Measurements from ENCODE around the gene TMEM196. TPM values are rescaled to one million over a fixed set of nuclear protein-coding genes. Genes with fewer than 3 reads are reported as not detected.
"Not testable (repeated sequence)": the region's sequence is repeated elsewhere in the genome, so short reads cannot be mapped to it uniquely, and the experiment has no call there.

TMEM196 gene
- total RNA-seq, 1 experiment from 2014 or later = not detected

DNA sequence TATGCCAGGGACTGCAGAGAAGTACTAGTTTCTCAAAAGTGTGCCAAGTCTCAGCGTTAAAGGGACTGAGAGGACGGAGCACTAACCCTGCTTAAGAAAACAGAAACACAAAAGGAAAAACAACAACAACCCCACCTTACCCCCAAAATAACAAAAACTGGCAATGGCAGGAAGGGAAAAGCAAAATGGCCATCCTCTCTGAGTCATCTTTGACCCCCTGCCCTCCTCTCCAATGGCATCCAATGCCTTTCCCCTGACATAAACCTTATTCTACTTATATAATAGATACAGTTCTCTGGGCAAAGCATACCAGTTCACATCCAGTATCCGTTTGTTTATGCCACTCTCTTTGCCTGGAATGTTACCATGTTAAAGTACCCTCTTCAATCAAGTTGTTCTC is 66.2 kb downstream of the TMEM196 start:
- no peak for DNase-seq (ENCODE audit: low spot score)

DNA sequence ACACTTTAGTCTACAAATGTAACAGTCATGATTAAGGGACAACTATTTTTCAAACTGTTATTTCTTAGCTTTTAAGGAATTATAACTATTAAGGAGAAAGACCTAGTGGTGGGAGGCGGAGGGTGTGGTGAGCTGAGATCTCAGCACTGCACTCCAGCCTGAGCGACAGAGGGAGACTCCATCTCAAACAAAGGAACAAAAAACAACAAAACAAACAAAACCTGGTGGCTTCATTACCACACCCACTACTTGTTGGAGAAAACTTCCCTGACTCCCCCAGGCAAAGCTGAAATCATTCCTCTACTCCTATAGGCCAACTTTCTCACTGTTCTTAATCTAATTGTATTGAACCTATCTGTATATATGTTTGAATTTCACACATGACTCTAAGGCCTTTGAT is 67.8 kb downstream of the TMEM196 start:
- no peak for DNase-seq (ENCODE audit: low spot score)

DNA sequence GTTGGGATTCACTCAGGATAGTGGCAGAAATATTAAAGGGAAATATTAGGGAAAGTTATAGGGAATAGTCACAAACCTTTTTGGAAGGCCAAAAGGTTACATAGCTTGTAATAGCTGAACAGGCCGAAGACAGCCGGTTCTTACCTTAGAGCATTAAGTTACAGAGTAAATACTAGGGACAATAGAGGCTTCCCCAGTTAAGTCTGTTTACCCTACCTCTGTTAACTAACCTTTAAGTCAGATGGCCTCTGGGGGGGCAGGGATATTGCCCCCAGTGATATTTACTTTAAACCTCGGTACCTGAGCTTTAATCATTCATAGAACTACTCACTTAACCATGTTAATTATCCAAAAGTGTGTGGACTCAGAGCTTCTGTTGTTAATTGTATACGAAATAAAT is 71.9 kb downstream of the TMEM196 start:
- no peak for DNase-seq (ENCODE audit: low spot score)

DNA sequence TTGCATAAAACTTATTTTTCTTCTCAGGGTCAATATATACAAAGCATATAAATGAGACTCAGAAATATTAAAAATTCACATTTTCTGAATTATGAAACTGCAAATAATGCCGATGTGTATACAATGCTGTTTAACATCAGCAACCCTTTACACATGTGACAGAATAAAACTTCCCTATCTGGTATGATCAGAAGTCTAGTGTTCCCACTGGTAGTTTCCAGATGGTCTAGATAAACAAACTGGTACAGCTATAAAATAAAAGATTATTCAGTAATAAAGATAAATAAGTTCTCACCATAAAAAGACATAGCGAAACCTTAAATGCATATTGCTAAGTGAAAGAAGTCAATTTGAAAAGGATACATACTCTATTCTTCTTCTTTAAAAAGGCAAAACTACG is 72.5 kb downstream of the TMEM196 start:
- DNase-seq (ENCODE audit: low spot score) = no peak

DNA sequence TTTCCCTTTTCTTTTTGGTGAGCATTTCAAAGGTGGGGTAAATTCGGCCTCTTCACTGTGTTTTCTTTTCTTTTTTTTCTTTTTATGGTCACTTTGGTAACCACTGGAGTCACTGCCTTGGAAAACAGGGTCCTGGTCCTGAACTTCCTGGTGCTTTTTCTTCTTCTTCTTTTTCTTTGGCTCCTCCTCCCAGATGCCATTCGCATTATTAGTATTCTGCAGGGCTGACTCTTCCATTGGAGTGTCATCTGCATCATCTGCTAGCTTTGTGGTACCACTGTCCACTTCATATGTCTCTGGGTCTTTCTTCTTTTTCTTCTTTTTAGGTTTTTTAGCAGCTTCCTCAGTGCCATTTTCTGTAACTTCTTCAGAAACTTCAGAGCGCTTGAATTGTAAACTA is 75.1 kb downstream of the TMEM196 start:
- no peak for DNase-seq (ENCODE audit: low spot score)

DNA sequence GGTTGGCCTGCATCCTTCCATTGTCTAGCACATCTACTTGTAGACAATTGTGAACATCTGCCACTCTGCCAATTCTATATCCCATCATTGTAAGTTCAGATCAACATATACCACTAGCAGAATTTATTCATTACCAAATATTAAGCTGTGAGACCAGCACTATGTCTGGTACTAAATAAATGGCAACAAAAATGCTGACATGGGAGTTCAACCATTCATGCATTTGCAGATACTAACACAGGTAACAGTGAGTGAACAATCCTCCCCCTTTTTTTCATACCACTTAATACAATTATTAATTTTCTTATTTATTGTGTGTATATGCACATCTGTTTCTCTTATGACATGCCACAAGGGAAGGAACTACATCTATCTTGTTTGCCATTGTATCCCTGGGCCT is 76.5 kb downstream of the TMEM196 start:
- no peak for DNase-seq (ENCODE audit: low spot score)

DNA sequence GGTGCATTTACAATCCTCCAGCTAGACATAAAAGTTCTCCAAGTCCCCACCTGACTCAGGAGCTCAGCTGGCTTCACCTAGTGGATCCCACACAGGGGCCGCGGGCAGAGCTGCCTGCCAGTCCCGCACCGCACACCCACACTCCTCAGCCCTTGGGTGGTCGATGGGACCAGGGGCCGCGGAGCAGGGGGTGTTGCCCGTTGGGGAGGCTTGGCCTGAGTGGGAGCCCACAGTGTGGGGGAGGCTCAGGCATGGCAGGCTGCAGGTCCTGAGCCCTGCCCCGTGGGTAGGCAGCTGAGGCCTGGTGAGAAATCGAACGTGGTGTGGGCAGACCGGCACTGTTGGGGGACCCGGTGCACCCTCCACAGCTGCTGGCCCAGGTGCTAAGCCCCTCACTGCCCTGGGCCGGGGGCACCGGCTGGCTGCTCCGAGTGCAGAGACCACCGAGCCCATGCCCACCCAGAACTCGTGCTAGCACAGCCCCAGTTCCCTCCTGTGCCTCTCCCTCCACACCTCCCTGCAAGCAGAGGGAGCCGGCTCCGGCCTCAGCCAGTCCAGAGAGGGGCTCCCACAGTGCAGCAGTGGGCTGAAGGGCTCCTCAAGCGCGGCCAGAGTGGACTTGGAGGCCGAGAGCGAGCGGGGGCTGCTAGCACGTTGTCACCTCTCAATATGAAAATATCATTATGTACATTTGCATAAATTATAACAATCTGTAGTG is 81.1 kb downstream of the TMEM196 start:
- no peak for DNase-seq (ENCODE audit: low spot score)

DNA sequence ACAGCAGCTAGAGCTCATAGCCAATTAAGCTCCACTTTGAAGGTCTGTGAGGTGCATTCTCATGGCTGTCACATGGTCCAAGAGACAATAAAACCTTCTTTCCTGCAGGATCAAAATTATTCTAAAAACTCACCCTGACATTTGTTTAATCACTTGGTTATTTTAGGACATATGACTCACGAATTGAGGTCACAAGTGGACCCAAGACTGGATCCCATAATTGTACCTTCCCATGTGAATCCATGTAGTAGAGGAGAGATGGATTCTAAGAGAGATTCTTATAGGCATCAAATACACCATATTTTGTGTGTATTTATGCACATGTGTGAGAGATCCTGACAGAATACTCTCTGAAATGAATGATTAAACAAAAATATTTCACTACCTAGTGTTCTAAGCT is 82.7 kb downstream of the TMEM196 start:
- DNase-seq (ENCODE audit: low spot score) = no peak

DNA sequence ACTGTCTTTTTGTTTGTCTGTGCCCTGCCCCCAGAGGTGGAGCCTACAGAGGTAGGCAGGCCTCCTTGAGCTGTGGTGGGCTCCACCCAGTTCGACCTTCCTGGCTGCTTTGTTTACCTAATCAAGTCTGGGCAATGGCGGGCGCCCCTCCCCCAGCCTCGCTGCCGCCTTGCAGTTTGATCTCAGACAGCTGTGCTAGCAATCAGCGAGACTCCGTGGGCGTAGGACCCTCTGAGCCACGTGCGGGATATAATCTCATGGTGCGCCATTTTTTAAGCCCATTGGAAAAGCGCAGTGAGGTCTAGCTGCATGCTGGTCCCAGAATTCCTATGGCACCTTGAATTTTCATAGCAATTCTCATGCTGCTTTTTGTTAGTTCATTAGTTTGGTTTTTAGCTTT is 84.3 kb downstream of the TMEM196 start:
- DNase-seq (ENCODE audit: low spot score) = not testable (repeated sequence)

DNA sequence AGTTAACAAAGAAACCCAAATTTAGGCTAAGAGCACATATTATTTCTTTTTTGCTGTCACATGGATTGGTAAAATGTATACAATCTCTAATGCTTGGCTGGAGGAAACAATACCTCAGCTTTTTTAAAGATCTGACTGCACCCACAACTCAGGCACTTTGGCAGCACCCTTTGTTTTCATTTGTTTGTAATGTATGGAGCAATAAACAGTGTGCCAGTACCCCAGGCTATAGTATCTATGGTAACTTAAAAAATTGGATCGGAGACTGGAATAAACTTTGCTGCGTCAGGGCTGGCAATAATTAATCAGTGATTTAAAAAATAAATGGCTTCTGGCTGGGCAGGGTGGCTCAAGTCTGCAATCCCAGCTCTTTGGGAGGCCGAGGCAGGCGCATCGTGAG is 91.8 kb downstream of the TMEM196 start:
- DNase-seq (ENCODE audit: low spot score) = no peak

DNA sequence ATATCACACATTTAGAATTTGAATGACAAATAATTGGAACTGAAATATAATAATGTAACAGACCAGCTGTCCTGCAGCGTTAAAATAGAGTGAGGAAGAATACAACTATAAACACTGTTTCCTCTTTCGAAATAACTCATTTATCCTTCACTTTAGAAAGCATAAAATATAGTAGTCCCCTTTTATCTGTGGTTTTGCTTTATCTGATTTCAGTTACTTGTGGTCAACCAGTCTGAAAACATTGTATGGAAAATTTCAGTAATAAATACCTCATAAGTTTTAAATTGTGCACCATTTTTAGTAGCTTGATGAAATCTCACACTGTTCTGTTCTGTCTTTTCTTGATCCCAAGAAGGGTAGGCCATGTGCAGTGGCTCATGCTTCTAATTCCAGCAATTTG is 96.2 kb downstream of the TMEM196 start:
- no peak for DNase-seq (ENCODE audit: low spot score)

DNA sequence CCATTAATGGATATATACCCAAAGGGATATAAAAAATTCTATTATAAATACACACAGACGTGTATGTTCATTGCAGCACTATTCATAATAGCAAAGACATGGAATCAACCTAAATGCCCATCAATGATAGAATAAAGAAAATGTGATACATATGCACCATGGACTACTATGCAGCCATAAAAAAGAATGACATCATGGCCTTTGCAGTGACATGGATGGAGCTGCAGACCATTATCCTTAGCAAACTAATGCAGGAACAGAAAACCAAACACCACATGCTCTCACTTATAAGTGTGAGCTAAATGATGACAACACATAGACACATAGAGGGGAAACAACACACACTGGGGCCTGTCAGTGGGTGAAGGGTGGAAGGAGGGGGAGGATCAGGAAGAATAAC is 97.6 kb downstream of the TMEM196 start:
- DNase-seq (ENCODE audit: low spot score) = no peak

DNA sequence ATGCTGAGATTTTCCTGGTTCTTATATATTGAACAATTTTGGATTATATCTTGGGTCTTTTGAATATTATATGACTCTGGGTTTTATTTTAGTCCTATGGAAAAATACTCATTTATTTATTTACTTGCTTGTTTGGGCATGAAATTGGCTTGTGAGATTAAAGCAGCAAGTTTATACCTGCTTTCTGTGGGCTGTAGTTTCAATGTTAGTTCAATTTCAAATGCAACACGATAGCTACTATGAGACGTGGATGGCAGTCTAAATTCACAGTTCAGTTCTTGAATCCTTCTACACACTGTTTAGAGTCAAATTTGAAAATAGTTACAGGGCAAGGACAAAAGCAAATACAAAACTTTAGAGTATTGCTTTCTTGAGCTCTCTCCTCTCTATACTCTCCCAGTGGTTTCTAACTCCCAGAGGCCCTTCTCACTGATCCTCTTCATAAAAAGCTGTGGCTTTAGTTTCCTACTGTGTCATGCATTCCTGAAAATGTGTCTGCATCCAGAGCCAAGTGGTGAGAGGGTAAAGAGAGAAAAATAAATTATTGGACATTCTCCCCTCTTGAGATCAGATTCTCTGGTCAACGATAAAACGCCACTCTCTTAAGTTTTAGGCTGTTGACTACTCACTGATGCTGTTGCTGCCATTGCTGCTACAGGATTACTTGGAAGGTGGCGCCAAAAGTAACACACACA is 99.0 kb downstream of the TMEM196 start:
- no peak for DNase-seq (ENCODE audit: low spot score)

DNA sequence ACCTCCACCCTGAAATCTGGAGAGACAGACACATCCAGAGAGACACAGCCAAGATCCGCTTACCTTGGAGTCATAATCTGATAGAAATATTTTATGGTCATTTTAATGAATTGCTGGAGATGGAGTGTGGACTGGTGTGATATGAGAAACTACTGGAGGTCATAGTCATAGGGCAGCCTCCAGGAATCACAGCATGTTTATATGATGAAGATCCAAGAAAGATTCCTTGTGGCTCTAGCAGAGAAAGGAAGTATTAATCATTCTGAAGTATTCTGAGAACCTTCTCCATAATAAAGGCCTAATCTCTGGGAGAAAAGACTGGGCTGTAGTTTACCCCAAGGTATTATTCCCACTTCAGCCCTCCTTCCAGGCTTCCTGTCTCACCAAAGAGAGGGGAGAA is 102.6 kb downstream of the TMEM196 start:
- no peak for DNase-seq (ENCODE audit: low spot score)

Small RNAs within 50 kb of the gene (small RNA-seq; reads per million reads assigned to genes)
- not detected for gene MIR3146

Other genes starting within 250 kb of the TMEM196 start
- 9.7 and 10.1 TPM in 2 replicates for gene POLR1F, start 64.6 kb downstream of the TMEM196 start, total RNA-seq (2014; rRNA removed; shearing (Covaris generic))